ENCODE data around the gene SIRPA.

The SIRPA gene

GRCh38 chr20:1934156-1934555 is 38.9 kb downstream of the SIRPA start:
- H4K20me1 ChIP-seq = no peaks in the 10 kb centered on the region
- no peak for TF ChIP-seq Cebpa-rat (IDR thresholded peaks at IDR 0.05)
- H3K4me3 ChIP-seq = no peak overlapping the region
- H3K4me1 ChIP-seq = peaks cover 8% of the 10 kb centered on the region; the same call in 1 of the 2 replicates
- H3K36me3 ChIP-seq = no peaks in the 10 kb centered on the region
- H3K27me3 ChIP-seq = no peaks in the 10 kb centered on the region
- no peak overlapping the region for H3K4me2 ChIP-seq
- no peaks in the 10 kb centered on the region for H3K9me3 ChIP-seq
- H3K9ac ChIP-seq = no peak overlapping the region
- no peak overlapping the region for H3K27ac ChIP-seq

- no peak overlapping the region for H3K27ac ChIP-seq
- no peaks in the 10 kb centered on the region for H4K20me1 ChIP-seq
- TF ChIP-seq Cebpa-rat (IDR thresholded peaks at IDR 0.05) = no peak
- peaks cover 8% of the 10 kb centered on the region; the same call in 1 of the 2 replicates for H3K4me1 ChIP-seq
- no peak overlapping the region for H3K4me3 ChIP-seq
- no peaks in the 10 kb centered on the region for H3K36me3 ChIP-seq
- no peak overlapping the region for H3K9ac ChIP-seq
- H3K4me2 ChIP-seq = no peak overlapping the region
- H3K27me3 ChIP-seq = no peaks in the 10 kb centered on the region
- H3K9me3 ChIP-seq = no peaks in the 10 kb centered on the region
Observed at GRCh38 chr20:1934721-1935573, 39.7 kb downstream of the SIRPA start.

- Histone ChIP-seq H3K4me3 (no peak overlapping the region), H3K36me3 (no peaks in the 10 kb centered on the region), H3K4me1 (peaks cover 8% of the 10 kb centered on the region; the same call in 1 of the 2 replicates), H3K4me2 (no peak overlapping the region), H4K20me1 (no peaks in the 10 kb centered on the region), H3K27me3 (no peaks in the 10 kb centered on the region), H3K27ac (no peak overlapping the region), H3K9me3 (no peaks in the 10 kb centered on the region), H3K9ac (no peak overlapping the region)
- no peak for TF ChIP-seq Cebpa-rat (IDR thresholded peaks at IDR 0.05)
Observed at GRCh38 chr20:1935696-1936366, 40.6 kb downstream of the SIRPA start.

- Histone ChIP-seq H3K4me2 (no peak overlapping the region), H3K4me1 (peaks cover 8% of the 10 kb centered on the region; the same call in 1 of the 2 replicates)
Observed at GRCh38 chr20:1937316-1937976, 42.2 kb downstream of the SIRPA start.

GRCh38 chr20:1938464-1939269 is 43.5 kb downstream of the SIRPA start:
- no peak overlapping the region for H3K4me2 ChIP-seq
- H3K4me3 ChIP-seq = no peak overlapping the region
- no peaks in the 10 kb centered on the region for H3K9me3 ChIP-seq
- no peaks in the 10 kb centered on the region for H3K36me3 ChIP-seq
- H3K4me1 ChIP-seq = no peaks in the 10 kb centered on the region
- H4K20me1 ChIP-seq = no peaks in the 10 kb centered on the region
- no peak overlapping the region for H3K27ac ChIP-seq
- no peaks in the 10 kb centered on the region for H3K27me3 ChIP-seq
- H3K9ac ChIP-seq = no peak overlapping the region
- no peak for TF ChIP-seq Cebpa-rat (IDR thresholded peaks at IDR 0.05)

More at GRCh38 chr20:1937316-1937976, 42.2 kb downstream of the SIRPA start:
- Histone ChIP-seq H3K9me3 (no peaks in the 10 kb centered on the region), H3K4me3 (no peak overlapping the region), H3K9ac (no peak overlapping the region), H4K20me1 (no peaks in the 10 kb centered on the region), H3K36me3 (no peaks in the 10 kb centered on the region), H3K27me3 (no peaks in the 10 kb centered on the region), H3K27ac (no peak overlapping the region)
- TF ChIP-seq Cebpa-rat (IDR thresholded peaks at IDR 0.05) = no peak

- TF ChIP-seq Cebpa-rat (IDR thresholded peaks at IDR 0.05) = no peak
- Histone ChIP-seq H4K20me1 (no peaks in the 10 kb centered on the region), H3K4me3 (no peak overlapping the region), H3K4me1 (no peaks in the 10 kb centered on the region), H3K9me3 (no peaks in the 10 kb centered on the region), H3K36me3 (no peaks in the 10 kb centered on the region), H3K9ac (no peak overlapping the region), H3K27ac (no peak overlapping the region), H3K4me2 (no peak overlapping the region), H3K27me3 (no peaks in the 10 kb centered on the region)
Observed at GRCh38 chr20:1939270-1939595, 44.0 kb downstream of the SIRPA start.

- no peak overlapping the region for H3K4me2 ChIP-seq
- H3K4me1 ChIP-seq = no peaks in the 10 kb centered on the region
- no peaks in the 10 kb centered on the region for H3K27me3 ChIP-seq
- no peak for TF ChIP-seq Cebpa-rat (IDR thresholded peaks at IDR 0.05)
- no peak overlapping the region for H3K9ac ChIP-seq
- H3K4me3 ChIP-seq = no peak overlapping the region
- H4K20me1 ChIP-seq = no peaks in the 10 kb centered on the region
- H3K27ac ChIP-seq = no peak overlapping the region
- H3K9me3 ChIP-seq = no peaks in the 10 kb centered on the region
- H3K36me3 ChIP-seq = no peaks in the 10 kb centered on the region
Observed at GRCh38 chr20:1940581-1940980, 45.4 kb downstream of the SIRPA start.

- H3K4me1 ChIP-seq = no peaks in the 10 kb centered on the region
- no peak overlapping the region for H3K4me2 ChIP-seq
- no peak for TF ChIP-seq Cebpa-rat (IDR thresholded peaks at IDR 0.05)
- no peaks in the 10 kb centered on the region for H3K9me3 ChIP-seq
- no peak overlapping the region for H3K4me3 ChIP-seq
- H4K20me1 ChIP-seq = no peaks in the 10 kb centered on the region
- H3K9ac ChIP-seq = no peak overlapping the region
- no peaks in the 10 kb centered on the region for H3K36me3 ChIP-seq
- no peak overlapping the region for H3K27ac ChIP-seq
- no peaks in the 10 kb centered on the region for H3K27me3 ChIP-seq
Observed at GRCh38 chr20:1941226-1941625, 46.0 kb downstream of the SIRPA start.

- H3K4me2 ChIP-seq = no peak overlapping the region
- H3K4me1 ChIP-seq = peaks cover 4% of the 10 kb centered on the region; the same call in 1 of the 2 replicates
- H4K20me1 ChIP-seq = no peaks in the 10 kb centered on the region
- H3K9me3 ChIP-seq = no peaks in the 10 kb centered on the region
- H3K27me3 ChIP-seq = no peaks in the 10 kb centered on the region
- no peaks in the 10 kb centered on the region for H3K36me3 ChIP-seq
- no peak overlapping the region for H3K4me3 ChIP-seq
- H3K9ac ChIP-seq = no peak overlapping the region
- H3K27ac ChIP-seq = no peak overlapping the region
- no peak for TF ChIP-seq Cebpa-rat (IDR thresholded peaks at IDR 0.05)
Observed at GRCh38 chr20:1942061-1942460, 46.9 kb downstream of the SIRPA start.

Data from BLaER1 (cell line).